Transverse colon (tissue), 4 donors: Measurements from ENCODE around the gene PPP4R4. TPM values are rescaled to one million over a fixed set of nuclear protein-coding genes. Genes with fewer than 3 reads are reported as not detected.

ENCODE experiments used
- DNase-seq: peaks from one replicate; pipeline ENCODE4 v3.0.0-alpha.2; 2019
- H3K27ac ChIP-seq, 4 donors: fragments of 200-600 bp; sonication (generic); 2 replicates each; pipeline ENCODE4 v1.5.1; 2016 to 2018; ENCODE audit warnings: inconsistent platforms in 4 of 4
- H3K27me3 ChIP-seq: fragments of 200-600 bp; sonication (generic); 2 replicates; pipeline ENCODE4 v1.5.1; 2017; ENCODE audit warnings: inconsistent platforms
- H3K36me3 ChIP-seq, 4 donors: fragments of 200-600 bp; sonication (generic); 2 replicates each; pipeline ENCODE4 v1.5.1; 2017 to 2019; ENCODE audit warnings: inconsistent platforms in 4 of 4
- H3K4me1 ChIP-seq, 4 donors: fragments of 200-600 bp; sonication (generic); 2 replicates each; pipeline ENCODE4 v1.5.1; 2017 to 2020; ENCODE audit warnings: inconsistent platforms in 4 of 4
- H3K4me3 ChIP-seq, 4 donors: fragments of 200-600 bp; sonication (generic); 1 replicate in 1 of 4; 2 replicates in 3 of 4; pipeline versions ENCODE4 v1.5.1 to v1.6.1; 2017 to 2019; ENCODE audit warnings: inconsistent platforms in 4 of 4
- H3K9me3 ChIP-seq, 2 donors: fragments of 200-600 bp; sonication (generic); 2 replicates each; pipeline ENCODE4 v1.5.1; 2017 to 2019; ENCODE audit warnings: inconsistent platforms in 2 of 2
- EP300 ChIP-seq: sonication (generic); formaldehyde crosslinking; IDR thresholded peaks from one replicate; pipeline ENCODE4 v1.6.1; 2017; ENCODE audit warnings: antibody characterized with exemption, low read depth
- POLR2A ChIP-seq: fragments of 450-650 bp; IDR thresholded peaks from one replicate; pipeline ENCODE4 v1.6.1; 2016; ENCODE audit warnings: antibody characterized with exemption, mild to moderate bottlenecking, moderate library complexity
- POLR2AphosphoS5 ChIP-seq, 3 donors: sonication (generic); formaldehyde crosslinking; IDR thresholded peaks; one replicate each; pipeline ENCODE4 v1.6.1; 2016; ENCODE audit warnings: antibody characterized with exemption in 3 of 3
- WGBS, 2 donors: methylation state at CpG; one replicate each; pipeline ENCODE4 v1.1.5; 2018; ENCODE audit warnings: low coverage in 1 of 2; 5-methylcytosine and 5-hydroxymethylcytosine counted together
- in situ Hi-C, 4 donors: fragments of 200-750 bp; cut with MboI; loops; one replicate each; pipeline versions ENCODE4 v1.15.0 to v1.15.1; 2017; ENCODE audit warnings: low sequenced_read_pairs in 3 of 4, low pct_ligation_motif_present in 1 of 4, low pct_unique_long_range_greater_than_20kb in 1 of 4
- intact Hi-C: fragments of 100-400 bp; cut with DNase I; formaldehyde crosslinking; loops from one replicate; pipeline ENCODE4 v1.15.1; 2023; ENCODE audit warnings: low total_unique reads
- total RNA-seq, 4 donors: library from RNA; depleted of rRNA; stranded (reverse); fragments of >200 nt; gene quantifications; one replicate each; pipeline ENCODE4 v1.1.0, GENCODE V29; 2016
- TF ChIP-seq, protein P1 (sequence below), 5 experiments: fragments of 200-600 bp in 3 of 5; fragments of 450-650 bp in 2 of 5; sonication (generic) in 3 of 5; IDR thresholded peaks; 1 replicate in 2 of 5; 2 replicates in 3 of 5; pipeline ENCODE4 v1.5.1; 2016 to 2017; ENCODE audit warnings: antibody characterized with exemption in 5 of 5, inconsistent platforms in 3 of 5, mild to moderate bottlenecking in 2 of 5, moderate library complexity in 1 of 5

PPP4R4 gene, protein sequence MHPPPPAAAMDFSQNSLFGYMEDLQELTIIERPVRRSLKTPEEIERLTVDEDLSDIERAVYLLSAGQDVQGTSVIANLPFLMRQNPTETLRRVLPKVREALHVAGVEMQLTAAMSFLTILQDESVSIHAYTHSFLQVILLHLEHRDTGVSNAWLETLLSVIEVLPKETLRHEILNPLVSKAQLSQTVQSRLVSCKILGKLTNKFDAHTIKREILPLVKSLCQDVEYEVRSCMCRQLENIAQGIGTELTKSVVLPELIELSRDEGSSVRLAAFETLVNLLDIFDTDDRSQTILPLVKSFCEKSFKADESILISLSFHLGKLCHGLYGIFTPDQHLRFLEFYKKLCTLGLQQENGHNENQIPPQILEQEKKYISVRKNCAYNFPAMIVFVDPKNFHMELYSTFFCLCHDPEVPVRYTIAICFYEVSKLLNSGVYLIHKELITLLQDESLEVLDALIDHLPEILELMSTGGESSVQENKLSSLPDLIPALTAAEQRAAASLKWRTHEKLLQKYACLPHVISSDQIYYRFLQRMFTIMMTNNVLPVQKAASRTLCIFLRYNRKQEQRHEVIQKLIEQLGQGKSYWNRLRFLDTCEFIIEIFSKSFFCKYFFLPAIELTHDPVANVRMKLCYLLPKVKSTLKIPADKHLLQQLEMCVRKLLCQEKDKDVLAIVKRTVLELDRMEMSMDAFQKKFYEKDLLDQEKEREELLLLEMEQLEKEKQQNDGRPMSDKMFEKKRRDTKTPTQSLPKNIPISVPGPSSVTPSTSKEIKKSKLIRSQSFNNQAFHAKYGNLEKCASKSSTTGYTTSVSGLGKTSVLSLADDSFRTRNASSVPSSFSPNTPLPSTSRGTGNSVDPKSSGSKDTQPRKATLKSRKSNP
- not detected for total RNA-seq

DNA sequence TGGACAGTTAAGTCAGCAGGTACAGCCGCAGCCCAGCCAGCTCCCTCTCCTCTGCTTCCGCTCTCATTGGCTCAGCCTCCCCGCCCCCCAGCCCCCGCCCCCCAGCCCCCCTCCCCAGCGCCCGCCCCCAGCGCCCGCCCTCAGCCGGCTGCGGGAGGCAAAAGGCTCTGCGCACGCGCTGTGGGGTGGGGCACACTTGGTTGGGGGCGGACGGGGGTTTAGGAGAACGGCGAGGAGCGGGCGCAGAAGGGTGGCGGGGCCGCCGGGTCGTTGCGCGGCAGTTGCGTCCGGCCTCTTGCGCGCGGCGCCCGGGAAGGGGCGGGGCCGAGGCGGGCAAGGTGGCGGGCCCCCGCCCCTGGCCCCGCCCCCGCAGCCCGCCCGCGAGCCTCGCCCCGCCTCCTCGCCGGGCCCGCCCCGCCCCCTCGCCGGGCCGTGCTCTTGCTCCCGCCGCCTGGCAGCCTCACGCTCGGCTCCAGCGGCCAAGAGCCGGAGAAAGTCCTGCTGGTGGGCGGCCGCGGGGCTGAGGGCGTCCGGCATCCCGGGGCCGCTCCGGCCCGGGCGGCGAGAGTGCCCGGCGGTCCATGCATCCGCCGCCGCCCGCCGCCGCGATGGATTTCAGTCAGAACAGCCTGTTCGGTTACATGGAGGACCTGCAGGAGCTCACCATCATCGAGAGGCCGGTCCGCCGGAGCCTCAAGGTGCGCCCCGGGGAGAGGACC, at the start of gene PPP4R4:
Gene PPP4R4, plus strand, starts transcription at position 438 of the 719 bp plus-strand sequence. Its CDS starts 144 bp downstream, at position 582.
- peaks cover 70% of the 10 kb centered on the region for H3K27me3 ChIP-seq
- 2% methylated on average over 6 of the region's 84 CpGs; no CpG with 5 or more reads in 1 of the 2 donors for WGBS, 2 donors
- in situ Hi-C loops: no loop called here

GRCh38 chr14:94124582-94125377, 49.3 kb upstream of the PPP4R4 start:
- 50 to 92% methylated on average over 2 to 9 of the region's 9 CpGs for WGBS, 2 donors
- no peak overlapping the region for H3K27ac ChIP-seq
- H3K9me3 ChIP-seq: no peaks in the 10 kb centered on the region
- in situ Hi-C loops: no loop called here
- H3K4me1 ChIP-seq: peaks cover 1 to 14% (median 9%) of the 10 kb centered on the region in 4 donors
- no peak overlapping the region for H3K4me3 ChIP-seq
- intact Hi-C loops: no loop called here
- TF ChIP-seq, protein P1, sequence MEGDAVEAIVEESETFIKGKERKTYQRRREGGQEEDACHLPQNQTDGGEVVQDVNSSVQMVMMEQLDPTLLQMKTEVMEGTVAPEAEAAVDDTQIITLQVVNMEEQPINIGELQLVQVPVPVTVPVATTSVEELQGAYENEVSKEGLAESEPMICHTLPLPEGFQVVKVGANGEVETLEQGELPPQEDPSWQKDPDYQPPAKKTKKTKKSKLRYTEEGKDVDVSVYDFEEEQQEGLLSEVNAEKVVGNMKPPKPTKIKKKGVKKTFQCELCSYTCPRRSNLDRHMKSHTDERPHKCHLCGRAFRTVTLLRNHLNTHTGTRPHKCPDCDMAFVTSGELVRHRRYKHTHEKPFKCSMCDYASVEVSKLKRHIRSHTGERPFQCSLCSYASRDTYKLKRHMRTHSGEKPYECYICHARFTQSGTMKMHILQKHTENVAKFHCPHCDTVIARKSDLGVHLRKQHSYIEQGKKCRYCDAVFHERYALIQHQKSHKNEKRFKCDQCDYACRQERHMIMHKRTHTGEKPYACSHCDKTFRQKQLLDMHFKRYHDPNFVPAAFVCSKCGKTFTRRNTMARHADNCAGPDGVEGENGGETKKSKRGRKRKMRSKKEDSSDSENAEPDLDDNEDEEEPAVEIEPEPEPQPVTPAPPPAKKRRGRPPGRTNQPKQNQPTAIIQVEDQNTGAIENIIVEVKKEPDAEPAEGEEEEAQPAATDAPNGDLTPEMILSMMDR (IDR thresholded peaks at IDR 0.05): no peak
- no peak for TF ChIP-seq EP300
- no peak for TF ChIP-seq POLR2A
- TF ChIP-seq POLR2AphosphoS5 (IDR thresholded peaks at IDR 0.05): no peak
- H3K36me3 ChIP-seq: no peaks in the 10 kb centered on the region
- no peak for DNase-seq
- H3K27me3 ChIP-seq: no peaks in the 10 kb centered on the region

More for the DNA sequence above, at the start of gene PPP4R4:
- intact Hi-C loops: no loop called here
- peak within 1 kb of the TSS; percentile 42 to 60 (median 56) for H3K4me3 ChIP-seq
- H3K4me1 ChIP-seq: peaks cover 0 to 20% (median 15%) of the 10 kb centered on the region in 4 donors
- H3K9me3 ChIP-seq: no peaks in the 10 kb centered on the region
- H3K36me3 ChIP-seq: no peaks in the 10 kb centered on the region
- peak; percentile 83 for DNase-seq
- peak within 1 kb of the TSS; percentile 20 to 55 (median 34) for H3K27ac ChIP-seq
- no peak for TF ChIP-seq POLR2AphosphoS5 (IDR thresholded peaks at IDR 0.05)
- TF ChIP-seq, protein P1 (IDR thresholded peaks at IDR 0.05): no peak
- no peak for TF ChIP-seq POLR2A
- TF ChIP-seq EP300: no peak

DNA sequence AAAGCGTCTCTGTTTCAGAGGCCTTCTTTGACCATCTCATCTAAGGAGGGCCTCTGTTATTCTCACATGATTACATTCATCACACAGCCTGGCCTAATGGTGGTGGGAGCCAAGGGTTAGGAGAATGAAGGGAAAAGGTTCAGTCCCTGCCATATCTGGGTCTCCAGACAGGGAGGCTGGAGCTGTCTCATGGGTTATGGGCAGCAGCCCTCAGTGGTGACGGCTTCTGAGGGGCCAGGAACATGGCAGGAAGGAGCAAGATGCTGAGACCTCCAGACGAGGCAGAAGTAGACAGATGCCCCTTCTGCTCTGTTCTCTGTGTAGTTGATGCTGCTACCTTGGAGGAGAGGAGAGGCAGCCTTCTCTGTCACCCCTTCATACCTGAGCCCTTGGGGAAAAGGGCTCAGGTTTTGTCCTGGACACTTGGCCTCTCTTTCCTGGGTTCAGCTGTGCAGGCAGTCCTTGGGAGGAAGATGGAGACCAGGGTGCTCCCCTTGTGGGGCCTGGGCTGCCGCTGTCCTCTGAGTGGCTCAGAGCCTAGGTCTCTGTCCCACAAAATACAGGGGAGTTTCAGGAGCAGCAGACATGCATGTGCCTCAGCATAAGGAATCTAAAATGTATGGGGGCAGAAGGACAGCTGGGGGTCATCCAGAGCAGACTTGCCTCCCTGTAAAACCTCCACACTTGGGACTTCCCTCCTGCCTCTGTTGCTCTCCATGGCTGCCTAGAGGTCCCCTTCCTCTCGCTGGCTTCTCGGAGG, 48.3 kb upstream of the PPP4R4 start:
- 91% methylated on average over 6 of the region's 6 CpGs; no CpG with 5 or more reads in 1 of the 2 donors for WGBS, 2 donors
- peaks cover 9 to 19% (median 15%) of the 10 kb centered on the region in 4 donors for H3K4me1 ChIP-seq
- in situ Hi-C loops: no loop called here
- no peaks in the 10 kb centered on the region for H3K36me3 ChIP-seq
- H3K4me3 ChIP-seq: no peak overlapping the region
- H3K9me3 ChIP-seq: no peaks in the 10 kb centered on the region
- H3K27ac ChIP-seq: no peak overlapping the region
- intact Hi-C loops: no loop called here
- H3K27me3 ChIP-seq: no peaks in the 10 kb centered on the region
- no peak for DNase-seq
- TF ChIP-seq POLR2A (no peak), EP300 (no peak), POLR2AphosphoS5 (IDR thresholded peaks at IDR 0.05) (no peak)
- TF ChIP-seq, protein P1 (IDR thresholded peaks at IDR 0.05): no peak
